Naive thymus-derived CD8-positive, alpha-beta T cell (primary cell): ENCODE results near the gene DHCR24. TPM values are rescaled to one million over a fixed set of nuclear protein-coding genes. Genes with fewer than 3 reads are reported as not detected.

Experiments
- ATAC-seq, 2 donors: fragments of 150-1000 bp; cut with Tn5 transposase in 1 of 2; sonication (Bioruptor Pico), chemical (Tn5 transposase) in 1 of 2; 1 replicate in 1 of 2; 2 replicates in 1 of 2; pipeline ENCODE4 v1.10.0; 2021; ENCODE audit warnings: mild to moderate bottlenecking in 2 of 2, moderate library complexity in 2 of 2
- POLR2A ChIA-PET: fragments of 350-600 bp; sonication (Branson Sonifier 250); formaldehyde crosslinking; loops from one replicate; lab custom pipeline; 2021; ENCODE audit warnings: antibody characterized with exemption; lab: Charles Lee
- DNase-seq, 10 donors: peaks; one replicate each; pipeline versions ENCODE4 v3.0.0 to v3.0.0-alpha.2; 2020 to 2022
- H3K27ac Mint-ChIP-seq, 10 donors: one replicate each; pipeline ENCODE4 v1.8.0; 2020 to 2022; ENCODE audit warnings: mild to moderate bottlenecking in 10 of 10, mixed read lengths in 10 of 10, moderate library complexity in 4 of 10, inconsistent platforms in 1 of 10
- H3K27me3 Mint-ChIP-seq, 5 donors: one replicate each; pipeline ENCODE4 v1.8.0; 2021 to 2022; ENCODE audit warnings: mixed read lengths in 5 of 5
- H3K36me3 Mint-ChIP-seq, 3 donors: one replicate each; pipeline ENCODE4 v1.8.0; 2020 to 2022; ENCODE audit warnings: mixed read lengths in 3 of 3, mild to moderate bottlenecking in 2 of 3, inconsistent platforms in 1 of 3
- H3K4me1 Mint-ChIP-seq, 4 donors: one replicate each; pipeline ENCODE4 v1.8.0; 2021 to 2022; ENCODE audit warnings: mixed read lengths in 4 of 4
- H3K4me3 Mint-ChIP-seq, 10 donors: one replicate each; pipeline ENCODE4 v1.8.0; 2020 to 2022; ENCODE audit warnings: mild to moderate bottlenecking in 10 of 10, mixed read lengths in 10 of 10, moderate library complexity in 6 of 10, inconsistent platforms in 1 of 10
- H3K9me3 Mint-ChIP-seq, 9 donors: one replicate each; pipeline ENCODE4 v1.8.0; 2020 to 2022; ENCODE audit warnings: mixed read lengths in 9 of 9, mild to moderate bottlenecking in 3 of 9, inconsistent platforms in 1 of 9, moderate library complexity in 1 of 9
- polyA plus RNA-seq, 3 donors: library from polyadenylated mRNA; unstranded; fragments of 300-500 nt; fragmentation: Illumina TruSeq; gene quantifications; one replicate each; pipeline ENCODE4 v1.2.3, GENCODE V29; 2021
- total RNA-seq, 8 experiments: library from RNA in 2 of 8; stranded (reverse) in 2 of 8; gene quantifications; one replicate each; pipeline ENCODE4 v1.2.3 and lab custom pipeline; 2021 to 2026

Gene DHCR24
- total and polyA plus RNA-seq, 5 experiments from 2014 or later = 1.8 to 4.2 (median 3.4) TPM

- no peak for ATAC-seq
- no peak overlapping the region for H3K27ac Mint-ChIP-seq
- POLR2A ChIA-PET = no interaction called here
- no peak for DNase-seq
- H3K27me3 Mint-ChIP-seq = no peaks in the 10 kb centered on the region
- no peak overlapping the region for H3K4me3 Mint-ChIP-seq
- H3K36me3 Mint-ChIP-seq = peaks cover 0 to 3% (median 0%) of the 10 kb centered on the region in 3 donors
- no peaks in the 10 kb centered on the region for H3K4me1 Mint-ChIP-seq
- peaks cover 0 to 4% (median 0%) of the 10 kb centered on the region in 9 donors for H3K9me3 Mint-ChIP-seq
Measured at GRCh38 chr1:54845772-54846171, 41.2 kb downstream of the DHCR24 start.

DNA sequence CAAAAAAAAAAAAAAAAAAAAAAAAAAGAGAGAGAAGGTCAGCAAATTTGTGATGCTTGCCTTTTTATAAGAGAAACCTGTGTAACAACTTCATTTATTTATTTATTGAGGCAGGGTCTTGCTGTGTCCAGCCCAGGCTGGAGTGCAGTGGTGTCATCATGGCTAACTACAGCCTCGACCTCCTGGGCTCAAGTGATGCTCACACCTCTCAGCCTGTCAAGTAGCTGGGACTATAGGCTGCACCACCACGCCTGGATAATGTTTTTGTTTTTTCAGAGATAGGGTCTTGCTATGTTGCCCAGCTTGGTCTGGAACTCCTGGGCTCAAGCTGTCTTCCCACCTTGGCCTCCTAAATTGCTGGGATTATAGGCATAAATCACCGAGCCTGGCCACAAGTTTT, 42.4 kb downstream of the DHCR24 start:
- H3K27ac Mint-ChIP-seq = no peak overlapping the region
- peaks cover 0 to 4% (median 0%) of the 10 kb centered on the region in 9 donors for H3K9me3 Mint-ChIP-seq
- H3K4me3 Mint-ChIP-seq = no peak overlapping the region
- DNase-seq = no peak
- H3K27me3 Mint-ChIP-seq = no peaks in the 10 kb centered on the region
- peaks cover 0 to 3% (median 0%) of the 10 kb centered on the region in 3 donors for H3K36me3 Mint-ChIP-seq
- POLR2A ChIA-PET = no interaction called here
- no peak for ATAC-seq
- no peaks in the 10 kb centered on the region for H3K4me1 Mint-ChIP-seq

- ATAC-seq (no peak), DNase-seq (no peak)
- POLR2A ChIA-PET = no interaction called here
- no peaks in the 10 kb centered on the region for H3K27me3 Mint-ChIP-seq
- peaks cover 0 to 4% (median 0%) of the 10 kb centered on the region in 9 donors for H3K9me3 Mint-ChIP-seq
- no peaks in the 10 kb centered on the region for H3K4me1 Mint-ChIP-seq
- peaks cover 0 to 3% (median 0%) of the 10 kb centered on the region in 3 donors for H3K36me3 Mint-ChIP-seq
- H3K27ac Mint-ChIP-seq = no peak overlapping the region
- H3K4me3 Mint-ChIP-seq = no peak overlapping the region
Measured at GRCh38 chr1:54843449-54843848, 43.5 kb downstream of the DHCR24 start.

DNA sequence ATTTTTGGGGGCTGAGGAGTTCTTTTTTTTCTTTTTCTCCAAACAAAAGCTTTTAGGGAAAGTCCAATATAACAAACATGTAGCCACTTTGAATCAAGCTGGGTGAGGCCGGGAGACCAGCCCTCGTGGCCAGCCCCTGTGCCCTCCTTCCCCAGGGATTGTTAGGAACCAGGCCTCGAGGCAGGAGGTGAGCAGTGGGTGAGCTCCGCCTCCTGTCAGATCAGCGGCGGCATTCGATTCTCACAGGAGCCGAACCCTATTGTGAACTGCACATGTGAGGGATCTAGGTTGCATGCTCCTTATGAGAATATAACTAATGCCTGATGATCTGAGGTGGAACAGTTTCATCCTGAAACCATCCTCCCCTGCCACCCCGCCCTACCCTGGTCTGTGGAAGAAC, 44.0 kb downstream of the DHCR24 start:
- DNase-seq (no peak), ATAC-seq (no peak)
- Mint-ChIP-seq H3K4me3 (no peak overlapping the region), H3K27me3 (no peaks in the 10 kb centered on the region), H3K27ac (no peak overlapping the region), H3K36me3 (peaks cover 0 to 3% (median 0%) of the 10 kb centered on the region in 3 donors), H3K4me1 (no peaks in the 10 kb centered on the region), H3K9me3 (peaks cover 0 to 4% (median 0%) of the 10 kb centered on the region in 9 donors)
- POLR2A ChIA-PET = no interaction called here

GRCh38 chr1:54842206-54842915, 44.6 kb downstream of the DHCR24 start:
- no peak overlapping the region for H3K27ac Mint-ChIP-seq
- DNase-seq (no peak), ATAC-seq (no peak)
- H3K27me3 Mint-ChIP-seq = no peaks in the 10 kb centered on the region
- no peaks in the 10 kb centered on the region for H3K36me3 Mint-ChIP-seq
- no peak overlapping the region for H3K4me3 Mint-ChIP-seq
- POLR2A ChIA-PET = no interaction called here
- peaks cover 0 to 1% (median 0%) of the 10 kb centered on the region in 9 donors for H3K9me3 Mint-ChIP-seq
- no peaks in the 10 kb centered on the region for H3K4me1 Mint-ChIP-seq

DNA sequence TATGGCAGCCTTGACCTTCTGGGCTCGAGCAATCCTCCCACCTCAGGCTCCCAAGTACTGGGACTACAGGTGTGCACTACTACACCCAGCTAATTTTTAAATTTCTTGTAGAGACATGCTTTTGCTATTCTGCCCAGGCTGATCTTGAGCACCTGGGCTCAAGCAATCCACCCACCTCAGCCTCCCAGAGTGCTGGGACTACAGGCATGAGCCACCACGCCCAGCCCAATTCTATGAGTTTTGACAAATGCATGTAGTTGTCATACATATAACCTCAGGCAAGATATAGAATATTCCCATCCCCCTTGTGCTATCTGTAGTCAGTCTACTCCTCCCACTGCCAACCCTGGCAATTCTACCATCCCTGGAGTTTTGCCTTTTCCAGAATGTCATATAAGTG, 47.2 kb downstream of the DHCR24 start:
- H3K36me3 Mint-ChIP-seq = no peaks in the 10 kb centered on the region
- DNase-seq = no peak
- H3K27me3 Mint-ChIP-seq = peaks cover 0 to 6% (median 2%) of the 10 kb centered on the region in 5 donors
- H3K9me3 Mint-ChIP-seq = no peaks in the 10 kb centered on the region
- ATAC-seq = no peak
- H3K4me1 Mint-ChIP-seq = no peaks in the 10 kb centered on the region
- no peak overlapping the region for H3K4me3 Mint-ChIP-seq
- H3K27ac Mint-ChIP-seq = peak overlapping the region in 1 of 10 donors; percentile 37
- POLR2A ChIA-PET = no interaction called here

DNA sequence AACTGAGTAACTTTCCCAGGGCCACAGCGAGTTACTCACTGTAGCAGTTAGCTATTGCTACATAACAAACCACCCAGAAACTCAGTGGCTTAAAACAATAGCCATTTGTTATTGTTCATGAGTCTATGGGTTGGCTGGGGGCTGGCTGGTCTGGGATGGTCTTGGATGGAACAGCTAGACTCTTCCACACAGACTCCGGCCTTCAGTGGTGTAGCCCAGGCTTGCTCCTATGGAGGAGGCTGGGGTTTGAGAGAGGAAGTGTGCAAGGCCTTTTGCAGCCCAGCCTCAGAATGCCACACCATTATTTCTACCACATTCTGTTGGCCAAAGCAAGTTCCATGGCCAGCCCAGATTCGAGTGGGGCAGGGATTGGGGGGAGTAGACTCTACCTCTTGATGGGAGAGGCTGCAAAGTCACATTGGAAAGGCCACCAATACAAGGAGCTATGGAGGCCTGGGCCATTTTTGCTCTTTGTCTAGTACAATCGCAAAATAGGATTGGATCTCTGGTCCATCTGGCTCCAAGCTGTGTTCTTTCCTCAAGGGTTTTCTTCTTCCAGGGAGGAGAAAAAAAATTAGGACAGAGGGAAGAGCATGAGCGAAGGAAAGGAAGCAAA, 48.3 kb downstream of the DHCR24 start:
- POLR2A ChIA-PET = interaction anchor here (0.7 kb wide), 1 partner anchor 13 kb away, joined by 4 read pairs; no protein-coding TSS in a partner anchor
- H3K4me1 Mint-ChIP-seq = no peaks in the 10 kb centered on the region
- no peak for ATAC-seq

GRCh38 chr1:54837002-54837853, 49.8 kb downstream of the DHCR24 start:
- peaks cover 0 to 2% (median 0%) of the 10 kb centered on the region in 3 donors for H3K36me3 Mint-ChIP-seq
- H3K4me1 Mint-ChIP-seq = no peaks in the 10 kb centered on the region
- POLR2A ChIA-PET = no interaction called here
- ATAC-seq (no peak), DNase-seq (no peak)
- H3K27me3 Mint-ChIP-seq = peaks cover 0 to 6% (median 2%) of the 10 kb centered on the region in 5 donors
- no peak overlapping the region for H3K4me3 Mint-ChIP-seq
- no peaks in the 10 kb centered on the region for H3K9me3 Mint-ChIP-seq
- peak overlapping the region in 1 of 10 donors; percentile 45 for H3K27ac Mint-ChIP-seq

More for the DNA sequence above, 48.3 kb downstream of the DHCR24 start:
- Mint-ChIP-seq H3K4me3 (no peak overlapping the region), H3K27ac (no peak overlapping the region), H3K27me3 (peaks cover 0 to 6% (median 2%) of the 10 kb centered on the region in 5 donors), H3K36me3 (no peaks in the 10 kb centered on the region), H3K9me3 (no peaks in the 10 kb centered on the region)
- DNase-seq = no peak

DNA sequence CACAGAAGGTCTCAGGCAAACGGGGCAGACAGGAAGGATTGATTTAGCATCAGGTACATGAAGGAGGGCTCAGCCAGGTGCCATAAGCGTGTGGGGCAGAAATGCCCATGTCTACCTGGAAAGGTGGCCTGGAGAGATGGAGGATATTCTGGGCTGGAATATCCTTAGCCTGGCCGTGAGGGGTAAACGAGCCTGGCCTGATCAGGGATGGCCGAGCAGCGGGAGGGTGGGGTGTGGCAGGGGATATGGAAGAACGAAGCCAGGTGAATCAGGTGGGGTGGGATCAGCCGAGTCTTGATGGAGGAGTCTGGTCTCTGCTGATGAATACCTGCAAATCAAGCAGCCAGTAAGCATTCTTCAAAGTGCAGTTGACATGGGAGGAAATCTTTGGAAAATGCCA, 50.4 kb downstream of the DHCR24 start:
- ATAC-seq = no peak
- no peaks in the 10 kb centered on the region for H3K4me1 Mint-ChIP-seq
- H3K27ac Mint-ChIP-seq = no peak overlapping the region
- H3K27me3 Mint-ChIP-seq = peaks cover 0 to 7% (median 2%) of the 10 kb centered on the region in 5 donors
- peaks cover under 1 to 2% (median under 1%) of the 10 kb centered on the region in 3 donors for H3K36me3 Mint-ChIP-seq
- no peak for DNase-seq
- peaks cover 0 to 2% (median under 1%) of the 10 kb centered on the region in 9 donors for H3K9me3 Mint-ChIP-seq
- POLR2A ChIA-PET = no interaction called here
- H3K4me3 Mint-ChIP-seq = no peak overlapping the region

DNA sequence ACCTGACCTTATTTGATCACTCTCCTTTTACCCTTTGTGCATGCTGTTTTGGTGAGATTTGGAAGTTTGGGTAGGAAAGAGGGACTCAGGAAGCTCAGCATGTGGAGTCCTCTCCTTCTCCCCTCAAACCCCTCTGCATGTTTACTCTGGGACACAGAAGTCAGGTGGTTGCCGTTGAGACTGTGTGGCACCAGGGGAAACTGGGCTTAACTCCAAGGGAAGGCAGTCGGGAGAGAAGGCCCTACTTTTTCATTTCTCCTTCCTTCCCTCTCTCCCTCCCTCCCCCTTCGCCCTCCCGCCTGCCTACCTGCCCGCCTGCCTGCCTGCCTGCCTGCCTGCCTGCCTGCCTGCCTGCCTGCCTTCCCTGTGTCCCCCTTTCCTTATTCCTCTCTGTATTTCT, 51.0 kb downstream of the DHCR24 start:
- Mint-ChIP-seq H3K27ac (no peak overlapping the region), H3K36me3 (peaks cover 2 to 6% (median 6%) of the 10 kb centered on the region in 3 donors), H3K4me3 (no peak overlapping the region), H3K27me3 (peaks cover 0 to 9% (median 4%) of the 10 kb centered on the region in 5 donors), H3K9me3 (peaks cover 0 to 8% (median 4%) of the 10 kb centered on the region in 9 donors), H3K4me1 (no peaks in the 10 kb centered on the region)
- POLR2A ChIA-PET = no interaction called here
- DNase-seq (no peak), ATAC-seq (no peak)

DNA sequence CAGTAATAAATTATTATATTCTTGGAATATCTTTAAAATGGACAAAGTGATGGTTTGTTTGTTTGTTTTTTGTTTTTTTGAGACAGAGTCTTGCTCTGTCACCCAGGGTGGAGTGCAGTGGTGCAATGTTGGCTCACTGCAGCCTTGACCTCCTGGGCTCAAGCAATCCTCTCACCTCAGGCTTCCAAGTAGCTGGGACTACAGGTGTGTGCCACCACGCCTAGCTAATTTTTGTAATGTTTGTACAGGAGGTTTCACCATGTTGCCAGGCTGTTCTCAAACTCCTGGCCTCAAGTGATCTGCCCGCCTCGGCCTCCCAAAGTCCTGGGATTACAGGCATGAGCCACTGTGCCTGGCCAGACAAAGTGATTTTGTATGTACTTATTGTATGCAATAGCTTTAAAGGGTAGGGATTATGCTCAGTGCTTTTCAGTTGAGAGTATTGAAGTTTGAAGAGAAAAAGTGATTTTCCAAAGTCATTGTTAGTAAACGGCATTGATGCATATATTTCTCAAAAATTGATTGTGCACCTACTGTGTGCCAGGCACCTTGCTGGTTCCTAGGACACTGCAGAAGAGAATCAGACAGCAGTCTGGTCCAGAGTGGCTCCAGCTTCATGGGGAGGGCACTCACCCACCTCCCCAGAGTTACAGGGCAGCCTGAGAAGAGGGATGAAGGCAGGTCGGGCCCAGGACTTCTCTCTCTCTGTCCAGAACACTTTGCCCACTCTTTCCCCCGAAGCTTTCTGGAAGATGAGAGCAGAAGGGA, 51.7 kb downstream of the DHCR24 start:
- no peak overlapping the region for H3K4me3 Mint-ChIP-seq
- no peaks in the 10 kb centered on the region for H3K4me1 Mint-ChIP-seq
- DNase-seq = no peak
- peaks cover 2 to 13% (median 9%) of the 10 kb centered on the region in 3 donors for H3K36me3 Mint-ChIP-seq
- peaks cover 0 to 9% (median 4%) of the 10 kb centered on the region in 5 donors for H3K27me3 Mint-ChIP-seq
- POLR2A ChIA-PET = no interaction called here
- H3K9me3 Mint-ChIP-seq = peaks cover 0 to 14% (median 8%) of the 10 kb centered on the region in 9 donors
- ATAC-seq = no peak
- no peak overlapping the region for H3K27ac Mint-ChIP-seq

GRCh38 chr1:54834007-54834541, 52.9 kb downstream of the DHCR24 start:
- H3K36me3 Mint-ChIP-seq = peaks cover 2 to 16% (median 9%) of the 10 kb centered on the region in 3 donors
- H3K9me3 Mint-ChIP-seq = peaks cover 0 to 14% (median 8%) of the 10 kb centered on the region in 9 donors
- ATAC-seq (no peak), DNase-seq (no peak)
- POLR2A ChIA-PET = no interaction called here
- H3K4me3 Mint-ChIP-seq = no peak overlapping the region
- no peaks in the 10 kb centered on the region for H3K4me1 Mint-ChIP-seq
- H3K27ac Mint-ChIP-seq = no peak overlapping the region
- peaks cover 0 to 9% (median 4%) of the 10 kb centered on the region in 5 donors for H3K27me3 Mint-ChIP-seq
